ENCODE data around the gene TSPAN18. TPM values are rescaled to one million over a fixed set of nuclear protein-coding genes. Genes with fewer than 3 reads are reported as not detected.

Gene TSPAN18
- total RNA-seq, 4 donors from 2014 or later, result 2.6 to 28.9 (median 4.9) TPM

- Histone ChIP-seq H3K27ac (no peak overlapping the region), H3K4me1 (peaks cover 0 to 6% (median 2%) of the 10 kb centered on the region in 4 donors), H3K9me3 (no peaks in the 10 kb centered on the region), H3K27me3 (no peaks in the 10 kb centered on the region), H3K4me3 (no peak overlapping the region), H3K36me3 (no peaks in the 10 kb centered on the region)
- in situ Hi-C loops (cut with MboI; ENCODE audit: low pct_ligation_motif_present in 1 of 4, low pct_unique_long_range_greater_than_20kb in 1 of 4, low sequenced_read_pairs in 3 of 4), result no loop called here
- DNase-seq, result no peak
- 92 to 94% methylated on average over 8 to 10 of the region's 10 CpGs for WGBS, 2 donors (ENCODE audit: low coverage in 1 of 2)
- intact Hi-C loops (cut with DNase I; ENCODE audit: low total_unique reads), result no loop called here
- no peak for TF ChIP-seq EP300 (IDR thresholded peaks at IDR 0.05; ENCODE audit: low read depth)
- TF ChIP-seq POLR2AphosphoS5 (IDR thresholded peaks at IDR 0.05), result no peak
- no peak for TF ChIP-seq CTCF (IDR thresholded peaks at IDR 0.05)
- no peak for TF ChIP-seq POLR2A (IDR thresholded peaks at IDR 0.05)
These were observed 244.4 kb downstream of the TSPAN18 start for GRCh38 chr11:44971185-44971584.

GRCh38 chr11:44972746-44973435 is 246.1 kb downstream of the TSPAN18 start:
- in situ Hi-C loops (cut with MboI; ENCODE audit: low pct_ligation_motif_present in 1 of 4, low pct_unique_long_range_greater_than_20kb in 1 of 4, low sequenced_read_pairs in 3 of 4), result no loop called here
- TF ChIP-seq POLR2AphosphoS5 (IDR thresholded peaks at IDR 0.05), result no peak
- no peak for TF ChIP-seq CTCF (IDR thresholded peaks at IDR 0.05)
- DNase-seq, result no peak
- Histone ChIP-seq H3K27me3 (no peaks in the 10 kb centered on the region), H3K27ac (no peak overlapping the region), H3K4me1 (peaks cover 1 to 23% (median 17%) of the 10 kb centered on the region in 4 donors), H3K4me3 (no peak overlapping the region), H3K36me3 (no peaks in the 10 kb centered on the region), H3K9me3 (no peaks in the 10 kb centered on the region)
- intact Hi-C loops (cut with DNase I; ENCODE audit: low total_unique reads), result no loop called here
- WGBS, 2 donors (ENCODE audit: low coverage in 1 of 2), result 88 to 96% methylated on average over 8 to 19 of the region's 19 CpGs

- Histone ChIP-seq H3K4me3 (no peak overlapping the region), H3K4me1 (peaks cover 5 to 32% (median 26%) of the 10 kb centered on the region in 4 donors), H3K36me3 (no peaks in the 10 kb centered on the region), H3K27me3 (no peaks in the 10 kb centered on the region), H3K9me3 (no peaks in the 10 kb centered on the region), H3K27ac (no peak overlapping the region)
- no peak for DNase-seq
- in situ Hi-C loops (cut with MboI; ENCODE audit: low pct_ligation_motif_present in 1 of 4, low pct_unique_long_range_greater_than_20kb in 1 of 4, low sequenced_read_pairs in 3 of 4) (no loop called here), intact Hi-C loops (cut with DNase I; ENCODE audit: low total_unique reads) (no loop called here)
- WGBS, 2 donors (ENCODE audit: low coverage in 1 of 2), result 73% methylated on average over 11 of the region's 13 CpGs; no CpG with 5 or more reads in 1 of the 2 donors
- TF ChIP-seq CTCF (IDR thresholded peaks at IDR 0.05) (no peak), POLR2AphosphoS5 (IDR thresholded peaks at IDR 0.05) (no peak), POLR2A (IDR thresholded peaks at IDR 0.05) (no peak), EP300 (IDR thresholded peaks at IDR 0.05; ENCODE audit: low read depth) (no peak)
These were observed 247.1 kb downstream of the TSPAN18 start for GRCh38 chr11:44973632-44974401.

- Histone ChIP-seq H3K9me3 (no peaks in the 10 kb centered on the region), H3K27ac (no peak overlapping the region), H3K27me3 (no peaks in the 10 kb centered on the region), H3K4me3 (no peak overlapping the region), H3K4me1 (peaks cover 5 to 37% (median 33%) of the 10 kb centered on the region in 4 donors), H3K36me3 (no peaks in the 10 kb centered on the region)
- TF ChIP-seq EP300 (IDR thresholded peaks at IDR 0.05; ENCODE audit: low read depth) (no peak), CTCF (IDR thresholded peaks at IDR 0.05) (no peak), POLR2AphosphoS5 (IDR thresholded peaks at IDR 0.05) (no peak), POLR2A (IDR thresholded peaks at IDR 0.05) (no peak)
- DNase-seq, result no peak
- intact Hi-C loops (cut with DNase I; ENCODE audit: low total_unique reads) (no loop called here), in situ Hi-C loops (cut with MboI; ENCODE audit: low pct_ligation_motif_present in 1 of 4, low pct_unique_long_range_greater_than_20kb in 1 of 4, low sequenced_read_pairs in 3 of 4) (no loop called here)
- WGBS, 2 donors (ENCODE audit: low coverage in 1 of 2), result 93 to 100% methylated on average over 3 to 12 of the region's 12 CpGs
These were observed 247.7 kb downstream of the TSPAN18 start for GRCh38 chr11:44974402-44975000.

Measured in transverse colon (tissue), 4 donors.